T-helper 17 cell (primary cell): ENCODE measurements around the gene ABCC10. TPM values are rescaled to one million over a fixed set of nuclear protein-coding genes. Genes with fewer than 3 reads are reported as not detected.
"Not testable (repeated sequence)": the region's sequence is repeated elsewhere in the genome, so short reads cannot be mapped to it uniquely, and the experiment has no call there.

Experiments used
- ATAC-seq: fragments of 150-1000 bp; cut with Tn5 transposase; 2 replicates; pipeline ENCODE4 v1.10.0; 2021; ENCODE audit warnings: mild to moderate bottlenecking, moderate library complexity
- DNase-seq, 3 donors: peaks; one replicate each; pipeline versions ENCODE4 v3.0.0 to v3.0.0-alpha.2; 2020 to 2021
- H3K9me3 ChIP-seq: one replicate; pipeline ENCODE4 v1.7.0; 2013; ENCODE audit warnings: low read length, mild to moderate bottlenecking; ENCODE audit not compliant: control insufficient read depth, poor library complexity, severe bottlenecking
- H3K27ac Mint-ChIP-seq: one replicate; pipeline ENCODE4 v1.8.0; 2022; ENCODE audit warnings: mild to moderate bottlenecking, moderate library complexity, mixed read lengths
- H3K27me3 Mint-ChIP-seq: one replicate; pipeline ENCODE4 v1.8.0; 2022; ENCODE audit warnings: mixed read lengths
- H3K36me3 Mint-ChIP-seq: one replicate; pipeline ENCODE4 v1.8.0; 2022; ENCODE audit warnings: low read depth, mixed read lengths
- H3K4me1 Mint-ChIP-seq: one replicate; pipeline ENCODE4 v1.8.0; 2022; ENCODE audit warnings: mild to moderate bottlenecking, mixed read lengths
- H3K4me3 Mint-ChIP-seq: one replicate; pipeline ENCODE4 v1.8.0; 2022; ENCODE audit warnings: mild to moderate bottlenecking, moderate library complexity, mixed read lengths
- total RNA-seq, 4 donors: library from RNA in 2 of 4; stranded (reverse) in 2 of 4; gene quantifications; one replicate each; pipeline ENCODE4 v1.2.3 and lab custom pipeline; 2022 to 2026

The ABCC10 gene
- total RNA-seq, 2 donors from 2014 or later: 51.0 to 70.7 TPM

GRCh38 chr6:43492673-43493072 is 65.3 kb downstream of the ABCC10 start:
- DNase-seq: no peak
- Mint-ChIP-seq H3K27ac (peak overlapping the region; percentile 89), H3K4me1 (peaks cover 34% of the 10 kb centered on the region), H3K27me3 (no peaks in the 10 kb centered on the region), H3K36me3 (no peaks in the 10 kb centered on the region), H3K4me3 (peak overlapping the region; percentile 50)
- no peak for ATAC-seq
- H3K9me3 ChIP-seq: no peaks in the 10 kb centered on the region

GRCh38 chr6:43493230-43493629 is 65.9 kb downstream of the ABCC10 start:
- Mint-ChIP-seq H3K36me3 (no peaks in the 10 kb centered on the region), H3K4me3 (no peak overlapping the region)
- no peak for DNase-seq

GRCh38 chr6:43493833-43494232 is 66.5 kb downstream of the ABCC10 start:
- DNase-seq (no peak), ATAC-seq (no peak)
- Mint-ChIP-seq H3K27ac (peak overlapping the region; percentile 89), H3K27me3 (no peaks in the 10 kb centered on the region), H3K4me1 (peaks cover 34% of the 10 kb centered on the region), H3K4me3 (peak overlapping the region; percentile 5), H3K36me3 (no peaks in the 10 kb centered on the region)
- no peaks in the 10 kb centered on the region for H3K9me3 ChIP-seq

More at GRCh38 chr6:43493230-43493629, 65.9 kb downstream of the ABCC10 start:
- Mint-ChIP-seq H3K4me1 (peaks cover 34% of the 10 kb centered on the region), H3K27ac (peak overlapping the region; percentile 89), H3K27me3 (no peaks in the 10 kb centered on the region)
- no peaks in the 10 kb centered on the region for H3K9me3 ChIP-seq
- no peak for ATAC-seq

- Mint-ChIP-seq H3K36me3 (no peaks in the 10 kb centered on the region), H3K27ac (peak overlapping the region; percentile 89), H3K4me1 (peaks cover 29% of the 10 kb centered on the region), H3K27me3 (no peaks in the 10 kb centered on the region), H3K4me3 (peak overlapping the region; percentile 5)
- H3K9me3 ChIP-seq: no peaks in the 10 kb centered on the region
- DNase-seq (no peak), ATAC-seq (no peak)
Observed at GRCh38 chr6:43494321-43494720, 67.0 kb downstream of the ABCC10 start.

- DNase-seq (no peak), ATAC-seq (no peak)
- no peaks in the 10 kb centered on the region for H3K27me3 Mint-ChIP-seq
- H3K9me3 ChIP-seq: no peaks in the 10 kb centered on the region
- H3K27ac Mint-ChIP-seq: peak overlapping the region; percentile 89
- H3K4me3 Mint-ChIP-seq: peak overlapping the region; percentile 80
- H3K4me1 Mint-ChIP-seq: peaks cover 29% of the 10 kb centered on the region
- peaks cover 4% of the 10 kb centered on the region for H3K36me3 Mint-ChIP-seq
Observed at GRCh38 chr6:43494766-43495165, 67.4 kb downstream of the ABCC10 start.

- H3K27ac Mint-ChIP-seq: peak overlapping the region; percentile 89
- H3K4me1 Mint-ChIP-seq: peaks cover 25% of the 10 kb centered on the region
- peak overlapping the region; percentile 80 for H3K4me3 Mint-ChIP-seq
- no peak for DNase-seq
- peak; percentile 73 for ATAC-seq
- no peaks in the 10 kb centered on the region for H3K9me3 ChIP-seq
- H3K36me3 Mint-ChIP-seq: peaks cover 4% of the 10 kb centered on the region
- no peaks in the 10 kb centered on the region for H3K27me3 Mint-ChIP-seq
Observed at GRCh38 chr6:43495409-43495941, 68.1 kb downstream of the ABCC10 start.

GRCh38 chr6:43496370-43497128 is 69.2 kb downstream of the ABCC10 start:
- no peaks in the 10 kb centered on the region for H3K27me3 Mint-ChIP-seq
- DNase-seq: no peak
- H3K4me1 Mint-ChIP-seq: peaks cover 25% of the 10 kb centered on the region
- peaks cover 7% of the 10 kb centered on the region for H3K36me3 Mint-ChIP-seq
- peak overlapping the region; percentile 89 for H3K27ac Mint-ChIP-seq
- no peaks in the 10 kb centered on the region for H3K9me3 ChIP-seq
- ATAC-seq: peak; percentile 41
- H3K4me3 Mint-ChIP-seq: no peak overlapping the region

- DNase-seq: no peak
- Mint-ChIP-seq H3K36me3 (peaks cover 7% of the 10 kb centered on the region), H3K27me3 (no peaks in the 10 kb centered on the region), H3K4me1 (peaks cover 25% of the 10 kb centered on the region), H3K27ac (no peak overlapping the region), H3K4me3 (no peak overlapping the region)
- no peak for ATAC-seq
- H3K9me3 ChIP-seq: no peaks in the 10 kb centered on the region
Observed at GRCh38 chr6:43497129-43497396, 69.7 kb downstream of the ABCC10 start.

- ATAC-seq (no peak), DNase-seq (no peak)
- Mint-ChIP-seq H3K27ac (no peak overlapping the region), H3K36me3 (peaks cover 7% of the 10 kb centered on the region), H3K27me3 (no peaks in the 10 kb centered on the region), H3K4me1 (peaks cover 21% of the 10 kb centered on the region), H3K4me3 (no peak overlapping the region)
- H3K9me3 ChIP-seq: no peaks in the 10 kb centered on the region
Observed at GRCh38 chr6:43497689-43498088, 70.3 kb downstream of the ABCC10 start.

- H3K9me3 ChIP-seq, H3K27ac Mint-ChIP-seq, ATAC-seq, H3K27me3 Mint-ChIP-seq, H3K36me3 Mint-ChIP-seq, H3K4me3 Mint-ChIP-seq, DNase-seq: not testable (repeated sequence)
- H3K4me1 Mint-ChIP-seq: peaks cover 18% of the 10 kb centered on the region
Observed at GRCh38 chr6:43498291-43498690, 71.0 kb downstream of the ABCC10 start.

- ATAC-seq: no peak
- Mint-ChIP-seq H3K4me1 (peaks cover 14% of the 10 kb centered on the region), H3K4me3 (no peak overlapping the region), H3K27me3 (no peaks in the 10 kb centered on the region), H3K27ac (no peak overlapping the region), H3K36me3 (peaks cover 7% of the 10 kb centered on the region)
- no peak for DNase-seq
- no peaks in the 10 kb centered on the region for H3K9me3 ChIP-seq
Observed at GRCh38 chr6:43499028-43499815, 71.9 kb downstream of the ABCC10 start.
